Keratinocyte (primary cell): Measurements from ENCODE around the gene GFRAL. TPM values are rescaled to one million over a fixed set of nuclear protein-coding genes. Genes with fewer than 3 reads are reported as not detected.

Experiments
- DNase-seq: peaks from one replicate; pipeline ENCODE4 v3.0.0-alpha.2; 2011; ENCODE audit warnings: low read depth, missing footprints, low spot score
- FAIRE-seq: peaks from 2 replicates; lab custom pipeline; 2011; peaks lifted over from hg19 to GRCh38; lab: Jason Lieb, UNC
- H2AFZ ChIP-seq: 2 replicates; pipeline ENCODE4 v1.6.0; 2012; ENCODE audit warnings: low read length, control low read depth, inconsistent platforms; ENCODE audit not compliant: control insufficient read depth
- H3K27ac ChIP-seq: 2 replicates; pipeline ENCODE4 v1.5.1; 2011; ENCODE audit warnings: low read length; ENCODE audit not compliant: control insufficient read depth, insufficient read depth
- H3K27me3 ChIP-seq: 3 replicates; pipeline ENCODE4 v1.6.0; 2011; ENCODE audit warnings: low read length; ENCODE audit not compliant: control insufficient read depth, insufficient read depth; ENCODE audit errors: extremely low read depth
- H3K36me3 ChIP-seq, 2 experiments: 2 replicates in 1 of 2; 3 replicates in 1 of 2; pipeline ENCODE4 v1.5.1; 2011; ENCODE audit warnings: low read length in 2 of 2, mild to moderate bottlenecking in 1 of 2; ENCODE audit not compliant: control insufficient read depth in 2 of 2, insufficient read depth in 2 of 2; ENCODE audit errors: extremely low read depth in 1 of 2
- H3K4me1 ChIP-seq: 3 replicates; pipeline ENCODE4 v1.5.1; 2011; ENCODE audit warnings: low read length; ENCODE audit not compliant: control insufficient read depth, insufficient read depth; ENCODE audit errors: extremely low read depth
- H3K4me2 ChIP-seq: 3 replicates; pipeline ENCODE4 v1.6.0; 2011; ENCODE audit warnings: low read depth, low read length; ENCODE audit not compliant: control insufficient read depth, insufficient read depth; ENCODE audit errors: extremely low read depth
- H3K4me3 ChIP-seq, 3 experiments: fragments of 200-600 bp in 1 of 3; sonication (generic) in 1 of 3; 2 replicates in 2 of 3; 3 replicates in 1 of 3; pipeline ENCODE4 v1.5.1; 2011 to 2016; ENCODE audit warnings: low read length in 3 of 3, mild to moderate bottlenecking in 3 of 3, control low read depth in 2 of 3, inconsistent platforms in 1 of 3, low read depth in 1 of 3, mixed read lengths in 1 of 3, mixed run types in 1 of 3, moderate library complexity in 1 of 3; ENCODE audit not compliant: control insufficient read depth in 2 of 3, insufficient read depth in 2 of 3; ENCODE audit errors: extremely low read depth in 1 of 3
- H3K79me2 ChIP-seq: 2 replicates; pipeline ENCODE4 v1.6.0; 2012; ENCODE audit warnings: low read length; ENCODE audit not compliant: control insufficient read depth, insufficient read depth
- H3K9ac ChIP-seq: 3 replicates; pipeline ENCODE4 v1.6.0; 2011; ENCODE audit warnings: low read length; ENCODE audit not compliant: control insufficient read depth, insufficient read depth; ENCODE audit errors: extremely low read depth
- H3K9me1 ChIP-seq: 3 replicates; pipeline ENCODE4 v1.6.0; 2011; ENCODE audit warnings: low read length; ENCODE audit not compliant: control insufficient read depth, insufficient read depth; ENCODE audit errors: extremely low read depth
- H3K9me3 ChIP-seq: 2 replicates; pipeline ENCODE4 v1.5.1; 2012; ENCODE audit warnings: low read depth, low read length; ENCODE audit not compliant: control insufficient read depth
- H4K20me1 ChIP-seq: 3 replicates; pipeline ENCODE4 v1.6.0; 2011; ENCODE audit warnings: low read length; ENCODE audit not compliant: control insufficient read depth, insufficient read depth; ENCODE audit errors: extremely low read depth
- EZH2 ChIP-seq: IDR thresholded peaks from one replicate; pipeline ENCODE4 v1.6.1; 2012; ENCODE audit warnings: inconsistent platforms, mild to moderate bottlenecking, low read length, moderate library complexity
- dilution Hi-C: fragments of 300-500 bp; cut with MboI; formaldehyde crosslinking; loops from one replicate; pipeline ENCODE4 v1.7.0; 2020; ENCODE audit warnings: low sequenced_read_pairs; ENCODE audit not compliant: extremely low pct_ligation_motif_present
- polyA plus RNA-seq, 5 experiments: library from polyadenylated mRNA; depleted of rRNA in 3 of 5; stranded (reverse) in 3 of 5; stranded (forward) in 1 of 5; unstranded in 1 of 5; fragments of >200 nt; gene quantifications; 1 replicate in 1 of 5; 2 replicates in 3 of 5; 3 replicates in 1 of 5; pipeline versions ENCODE4 v1.2.1 to v1.2.3, GENCODE V29; 2011 to 2012; ENCODE audit warnings: missing spikeins in 2 of 5, low read depth in 1 of 5, low replicate concordance in 1 of 5
- TF ChIP-seq, protein P1 (sequence below), 3 experiments: IDR thresholded peaks in 1 of 3; conservative IDR thresholded peaks in 1 of 3; optimal IDR thresholded peaks in 1 of 3; 2 replicates in 2 of 3; 3 replicates in 1 of 3; pipeline versions ENCODE3 to v1.5.1; 2011; ENCODE audit warnings: low read length in 3 of 3, mild to moderate bottlenecking in 3 of 3, moderate library complexity in 2 of 3, control low read depth in 1 of 3, inconsistent platforms in 1 of 3; ENCODE audit not compliant: insufficient read depth in 2 of 3; ENCODE audit errors: extremely low read depth in 1 of 3

The GFRAL gene
- polyA plus RNA-seq, 1 donor (not counting 4 experiments of a cell fraction or from before 2014, with no cell fraction given) = not detected

DNA sequence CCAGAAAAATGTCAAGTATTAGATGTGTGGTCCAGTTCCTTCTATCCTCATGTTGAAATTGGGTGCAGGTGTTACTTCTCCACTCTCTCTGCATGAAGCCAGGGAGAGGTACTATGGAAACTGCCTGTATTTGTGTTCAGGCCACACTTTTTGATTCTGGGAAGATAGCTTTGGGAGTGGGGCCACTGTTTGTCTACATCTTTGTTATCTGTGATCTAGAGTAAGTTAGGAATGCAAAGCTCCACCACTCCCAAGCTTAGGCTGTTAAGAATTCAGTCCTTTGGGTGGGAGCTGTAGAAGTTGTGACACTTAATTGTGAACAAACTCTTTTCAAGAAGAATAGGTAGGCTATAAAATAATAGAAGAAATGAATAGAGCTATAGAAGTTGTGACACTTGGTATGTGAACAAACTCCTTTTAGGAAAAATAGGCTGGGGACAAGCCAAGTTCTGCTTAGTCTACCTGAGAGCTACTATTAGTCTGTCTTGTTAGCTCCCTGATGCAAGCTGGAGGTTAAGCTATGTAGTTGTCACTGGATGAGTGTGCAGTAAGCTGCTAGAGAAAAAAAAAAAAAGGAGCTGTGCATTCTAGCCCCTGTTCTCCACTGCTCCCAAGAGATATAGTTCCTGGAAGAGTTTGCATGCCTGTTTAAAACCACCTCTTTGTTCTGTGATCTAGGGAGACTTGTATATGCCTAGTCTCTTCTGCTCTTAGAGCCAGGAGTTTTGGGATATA, 7.1 kb upstream of the GFRAL start:
- H4K20me1 ChIP-seq = no peaks in the 10 kb centered on the region
- TF ChIP-seq EZH2 = no peak
- TF ChIP-seq, protein P1, sequence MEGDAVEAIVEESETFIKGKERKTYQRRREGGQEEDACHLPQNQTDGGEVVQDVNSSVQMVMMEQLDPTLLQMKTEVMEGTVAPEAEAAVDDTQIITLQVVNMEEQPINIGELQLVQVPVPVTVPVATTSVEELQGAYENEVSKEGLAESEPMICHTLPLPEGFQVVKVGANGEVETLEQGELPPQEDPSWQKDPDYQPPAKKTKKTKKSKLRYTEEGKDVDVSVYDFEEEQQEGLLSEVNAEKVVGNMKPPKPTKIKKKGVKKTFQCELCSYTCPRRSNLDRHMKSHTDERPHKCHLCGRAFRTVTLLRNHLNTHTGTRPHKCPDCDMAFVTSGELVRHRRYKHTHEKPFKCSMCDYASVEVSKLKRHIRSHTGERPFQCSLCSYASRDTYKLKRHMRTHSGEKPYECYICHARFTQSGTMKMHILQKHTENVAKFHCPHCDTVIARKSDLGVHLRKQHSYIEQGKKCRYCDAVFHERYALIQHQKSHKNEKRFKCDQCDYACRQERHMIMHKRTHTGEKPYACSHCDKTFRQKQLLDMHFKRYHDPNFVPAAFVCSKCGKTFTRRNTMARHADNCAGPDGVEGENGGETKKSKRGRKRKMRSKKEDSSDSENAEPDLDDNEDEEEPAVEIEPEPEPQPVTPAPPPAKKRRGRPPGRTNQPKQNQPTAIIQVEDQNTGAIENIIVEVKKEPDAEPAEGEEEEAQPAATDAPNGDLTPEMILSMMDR (optimal IDR thresholded peaks at IDR 0.05 in 1 of 3, IDR thresholded peaks at IDR 0.05 in 1 of 3, conservative IDR thresholded peaks at IDR 0.05 in 1 of 3; ENCODE audit: extremely low read depth in 1 of 3, insufficient read depth in 2 of 3, low read length in 3 of 3) = no peak
- FAIRE-seq (no peak), DNase-seq (no peak)
- no peaks in the 10 kb centered on the region for H3K79me2 ChIP-seq
- H3K27ac ChIP-seq = no peak overlapping the region
- no peak overlapping the region for H3K9ac ChIP-seq
- no peak overlapping the region for H2AFZ ChIP-seq
- H3K4me3 ChIP-seq = no peak overlapping the region
- no peaks in the 10 kb centered on the region for H3K4me1 ChIP-seq
- H3K9me3 ChIP-seq = no peaks in the 10 kb centered on the region
- H3K27me3 ChIP-seq = no peaks in the 10 kb centered on the region
- no peak overlapping the region for H3K4me2 ChIP-seq
- H3K36me3 ChIP-seq = no peaks in the 10 kb centered on the region
- dilution Hi-C loops = no loop called here
- H3K9me1 ChIP-seq = no peaks in the 10 kb centered on the region

DNA sequence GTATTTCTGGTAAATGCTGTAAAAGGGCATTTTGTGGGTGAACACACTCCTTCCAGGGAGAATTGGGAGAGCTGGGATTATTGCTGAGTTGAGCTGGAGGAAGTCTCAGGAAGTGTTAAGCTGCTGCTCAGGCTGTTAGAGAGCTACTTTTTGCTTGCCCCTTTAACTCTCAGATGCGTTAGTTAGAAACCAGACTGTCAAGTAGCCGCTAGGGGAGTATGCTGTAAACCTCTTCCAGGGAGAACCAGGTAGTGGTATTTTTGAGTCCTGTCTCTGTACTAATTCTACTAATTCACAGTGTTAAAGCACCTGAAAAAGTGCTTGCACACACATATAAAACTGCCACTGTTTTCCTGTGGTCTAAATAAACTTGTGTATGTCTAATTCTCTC, 6.6 kb upstream of the GFRAL start:
- no peaks in the 10 kb centered on the region for H3K79me2 ChIP-seq
- no peaks in the 10 kb centered on the region for H3K9me1 ChIP-seq
- no peaks in the 10 kb centered on the region for H3K4me1 ChIP-seq
- dilution Hi-C loops = no loop called here
- DNase-seq = no peak
- H3K4me3 ChIP-seq = no peak overlapping the region
- no peaks in the 10 kb centered on the region for H3K27me3 ChIP-seq
- FAIRE-seq = no peak
- H3K27ac ChIP-seq = no peak overlapping the region
- no peak overlapping the region for H2AFZ ChIP-seq
- H3K9me3 ChIP-seq = no peaks in the 10 kb centered on the region
- no peak overlapping the region for H3K9ac ChIP-seq
- H3K4me2 ChIP-seq = no peak overlapping the region
- H4K20me1 ChIP-seq = no peaks in the 10 kb centered on the region
- no peaks in the 10 kb centered on the region for H3K36me3 ChIP-seq
- TF ChIP-seq EZH2 = no peak

DNA sequence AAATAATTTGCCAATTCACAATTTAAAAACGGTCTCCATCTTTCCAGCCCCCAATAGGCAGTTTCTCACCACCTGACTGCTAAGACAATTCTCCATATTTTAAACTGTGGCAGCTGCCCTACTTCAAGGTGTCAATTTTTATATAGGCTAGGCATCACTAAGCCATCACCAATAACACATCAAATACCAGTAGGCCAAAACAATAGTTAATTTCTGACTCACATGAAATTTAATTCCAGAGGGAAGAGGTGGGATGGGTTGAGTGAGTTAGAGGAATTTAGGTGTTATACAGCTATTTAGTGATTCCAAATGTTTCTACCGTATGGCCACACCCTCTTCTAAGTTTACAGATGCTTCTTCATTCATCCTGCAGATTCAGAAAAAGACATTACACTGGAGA, 49.9 kb downstream of the GFRAL start:
- dilution Hi-C loops = no loop called here
- Histone ChIP-seq H3K79me2 (no peaks in the 10 kb centered on the region), H3K36me3 (no peaks in the 10 kb centered on the region), H3K4me2 (no peak overlapping the region), H3K9ac (no peak overlapping the region), H3K4me1 (no peaks in the 10 kb centered on the region), H3K27me3 (no peaks in the 10 kb centered on the region), H3K9me1 (no peaks in the 10 kb centered on the region), H2AFZ (no peak overlapping the region), H4K20me1 (no peaks in the 10 kb centered on the region), H3K4me3 (no peak overlapping the region), H3K27ac (no peak overlapping the region), H3K9me3 (no peaks in the 10 kb centered on the region)
- FAIRE-seq = no peak
- TF ChIP-seq, protein P1 (optimal IDR thresholded peaks at IDR 0.05 in 1 of 3, IDR thresholded peaks at IDR 0.05 in 1 of 3, conservative IDR thresholded peaks at IDR 0.05 in 1 of 3; ENCODE audit: extremely low read depth in 1 of 3, insufficient read depth in 2 of 3, low read length in 3 of 3) = no peak
- TF ChIP-seq EZH2 = no peak
- DNase-seq = no peak
